IMR-90 (cell line): Measurements from ENCODE around the gene CRTAC1. TPM values are rescaled to one million over a fixed set of nuclear protein-coding genes. Genes with fewer than 3 reads are reported as not detected.

Source experiments
- ATAC-seq: fragments of 200-7000 bp; cut with Tn5 transposase; 2 replicates; pipeline ENCODE4 v1.9.1; 2020; ENCODE audit warnings: low read depth, mild to moderate bottlenecking, moderate library complexity
- BruUV-seq: library from RNA; stranded (reverse); fragments of 400-500 nt; replicated peaks from 2 replicates; lab custom pipeline; 2021; lab: Mats Ljungman, UMichigan
- CTCF ChIA-PET: fragments of 300-600 bp; formaldehyde crosslinking; extraction: SDS; loops from one replicate; lab custom pipeline; 2021; ENCODE audit warnings: antibody characterized with exemption; lab: Yijun Ruan, JAX
- POLR2A ChIA-PET: fragments of 300-600 bp; sonication (Branson Sonifier 250); formaldehyde crosslinking; loops from one replicate; lab custom pipeline; 2022; ENCODE audit warnings: antibody characterized with exemption; ENCODE audit not compliant: unreplicated experiment; lab: Charles Lee
- DNase-seq: peaks from one replicate; pipeline ENCODE4 v3.0.0; 2013
- H2AFZ ChIP-seq: replicated peaks from 2 replicates; pipeline ENCODE3; 2013; ENCODE audit warnings: low read length, mild to moderate bottlenecking; ENCODE audit not compliant: poor library complexity
- H2AK5ac ChIP-seq: 2 replicates; pipeline ENCODE4 v1.6.1; 2013; ENCODE audit warnings: low read depth, low read length, inconsistent platforms
- H2AK9ac ChIP-seq: replicated peaks from 2 replicates; pipeline ENCODE3; 2013; ENCODE audit warnings: mild to moderate bottlenecking, low read depth, low read length, moderate library complexity; ENCODE audit not compliant: poor library complexity
- H2BK120ac ChIP-seq: 2 replicates; pipeline ENCODE4 v1.6.1; 2013; ENCODE audit warnings: low read depth, low read length, inconsistent platforms
- H2BK15ac ChIP-seq: 3 replicates; pipeline ENCODE4 v1.6.1; 2013; ENCODE audit warnings: low read depth, low read length, inconsistent platforms
- H2BK20ac ChIP-seq: 2 replicates; pipeline ENCODE4 v1.6.1; 2013; ENCODE audit warnings: low read depth, mild to moderate bottlenecking, inconsistent platforms, low read length, moderate library complexity
- H2BK5ac ChIP-seq: 2 replicates; pipeline ENCODE4 v1.6.1; 2013; ENCODE audit warnings: mild to moderate bottlenecking, low read depth, low read length, inconsistent platforms; ENCODE audit not compliant: poor library complexity, severe bottlenecking
- H3K14ac ChIP-seq: replicated peaks from 2 replicates; pipeline ENCODE4 v1.6.1; 2013; ENCODE audit warnings: low read depth, low read length, inconsistent platforms
- H3K18ac ChIP-seq: 2 replicates; pipeline ENCODE4 v1.6.1; 2013; ENCODE audit warnings: low read depth, low read length, control low read depth
- H3K23ac ChIP-seq: 2 replicates; pipeline ENCODE4 v1.6.1; 2013; ENCODE audit warnings: low read depth, low read length, inconsistent platforms
- H3K27ac ChIP-seq: 2 replicates; pipeline ENCODE4 v1.5.1; 2013; ENCODE audit warnings: mild to moderate bottlenecking, control low read depth, low read length; ENCODE audit not compliant: insufficient read depth
- H3K27me3 ChIP-seq: 2 replicates; pipeline ENCODE4 v1.6.1; 2013; ENCODE audit warnings: low read length; ENCODE audit not compliant: control insufficient read depth, insufficient read depth
- H3K36me3 ChIP-seq: 2 replicates; pipeline ENCODE4 v1.6.1; 2013; ENCODE audit warnings: low read length, mixed read lengths; ENCODE audit not compliant: control insufficient read depth, insufficient read depth
- H3K4ac ChIP-seq: 2 replicates; pipeline ENCODE4 v1.6.1; 2013; ENCODE audit warnings: low read depth, low read length, inconsistent platforms
- H3K4me1 ChIP-seq: 2 replicates; pipeline ENCODE4 v1.6.1; 2013; ENCODE audit warnings: low read length, mixed read lengths; ENCODE audit not compliant: control insufficient read depth, insufficient read depth
- H3K4me2 ChIP-seq: 2 replicates; pipeline ENCODE4 v1.6.1; 2013; ENCODE audit warnings: low read depth, mild to moderate bottlenecking, control low read depth, low read length, moderate library complexity
- H3K4me3 ChIP-seq: 2 replicates; pipeline ENCODE4 v1.5.1; 2013; ENCODE audit warnings: low read depth, mild to moderate bottlenecking, control low read depth, low read length, moderate library complexity; ENCODE audit not compliant: insufficient read depth
- H3K56ac ChIP-seq: 2 replicates; pipeline ENCODE4 v1.6.1; 2013; ENCODE audit warnings: low read length, inconsistent platforms; ENCODE audit not compliant: insufficient read depth; ENCODE audit errors: extremely low read depth
- H3K79me1 ChIP-seq, 2 experiments: 2 replicates each; pipeline ENCODE4 v1.6.1; 2013; ENCODE audit warnings: low read length in 2 of 2, inconsistent platforms in 1 of 2, low read depth in 1 of 2
- H3K9ac ChIP-seq: 2 replicates; pipeline ENCODE4 v1.6.1; 2013; ENCODE audit warnings: low read depth, low read length, control low read depth
- H3K9me1 ChIP-seq: 2 replicates; pipeline ENCODE4 v1.6.1; 2013; ENCODE audit warnings: low read length, inconsistent platforms; ENCODE audit not compliant: insufficient read depth
- H3K9me3 ChIP-seq: 2 replicates; pipeline ENCODE4 v1.6.1; 2013; ENCODE audit warnings: low read length; ENCODE audit not compliant: control insufficient read depth, insufficient read depth
- H4K20me1 ChIP-seq: 2 replicates; pipeline ENCODE4 v1.6.1; 2013; ENCODE audit warnings: low read length, inconsistent platforms; ENCODE audit not compliant: insufficient read depth
- H4K5ac ChIP-seq: 2 replicates; pipeline ENCODE4 v1.6.1; 2013; ENCODE audit warnings: mild to moderate bottlenecking, low read depth, low read length, control low read depth
- H4K8ac ChIP-seq, 2 experiments: 2 replicates each; pipeline ENCODE4 v1.6.1; 2013; ENCODE audit warnings: low read depth in 2 of 2, low read length in 2 of 2, control low read depth in 1 of 2, inconsistent platforms in 1 of 2
- H4K91ac ChIP-seq: 2 replicates; pipeline ENCODE4 v1.6.1; 2013; ENCODE audit warnings: low read depth, low read length, inconsistent platforms; ENCODE audit not compliant: insufficient read depth
- BHLHE40 ChIP-seq: fragments of 150-350 bp; IDR thresholded peaks from 2 replicates; pipeline ENCODE4 v1.6.1; 2016; ENCODE audit warnings: mild to moderate bottlenecking, low read depth, low read length
- CHD1 ChIP-seq: IDR thresholded peaks from 2 replicates; pipeline ENCODE4 v1.6.1; 2012; ENCODE audit warnings: low read depth, low read length, improper control_type of control experiment
- FOS ChIP-seq: fragments of 150-350 bp; IDR thresholded peaks from 2 replicates; pipeline ENCODE4 v1.6.1; 2016; ENCODE audit warnings: low read depth, low read length
- MAZ ChIP-seq: IDR thresholded peaks from 2 replicates; pipeline ENCODE4 v1.6.1; 2012; ENCODE audit warnings: low read depth, mild to moderate bottlenecking, low read length, improper control_type of control experiment, moderate library complexity, borderline replicate concordance
- NFE2L2 ChIP-seq: fragments of 150-350 bp; IDR thresholded peaks from 2 replicates; pipeline ENCODE4 v1.6.1; 2016; ENCODE audit warnings: low read depth, mild to moderate bottlenecking, low read length
- POLR2A ChIP-seq: IDR thresholded peaks from 2 replicates; pipeline ENCODE4 v1.6.1; 2012; ENCODE audit warnings: mild to moderate bottlenecking, low read depth, low read length
- RCOR1 ChIP-seq: IDR thresholded peaks from 2 replicates; pipeline ENCODE4 v1.6.1; 2012; ENCODE audit warnings: mild to moderate bottlenecking, low read length, improper control_type of control experiment; ENCODE audit not compliant: insufficient replicate concordance
- SMC3 ChIP-seq: fragments of 150-350 bp; IDR thresholded peaks from 2 replicates; pipeline ENCODE4 v1.6.1; 2016; ENCODE audit warnings: low read depth, mild to moderate bottlenecking, antibody characterized with exemption, low read length, moderate library complexity
- WGBS, 2 experiments: methylation state at CpG; one replicate each; pipeline versions ENCODE4 v1.1.5 to v1.1.7; 2013; ENCODE audit warnings: missing lambda C conversion rate in 2 of 2; ENCODE audit not compliant: insufficient read length in 1 of 2; ENCODE audit errors: extremely low coverage in 2 of 2; 5-methylcytosine and 5-hydroxymethylcytosine counted together
- dilution Hi-C: fragments of 300-500 bp; cut with HindIII; formaldehyde crosslinking; loops from one replicate; pipeline ENCODE4 v1.14.3; 2018; ENCODE audit warnings: low sequenced_read_pairs; ENCODE audit not compliant: unreplicated experiment
- in situ Hi-C: fragments of 300-500 bp; cut with MboI; formaldehyde crosslinking; loops from 3 replicates; pipeline ENCODE4 v1.14.3; 2019; ENCODE audit warnings: low sequenced_read_pairs, inconsistent platforms, mixed read lengths
- intact Hi-C: fragments of 100-400 bp; cut with micrococcal nuclease; formaldehyde crosslinking; loops from 2 replicates; pipeline ENCODE4 v1.10.0; 2022
- polyA plus RNA-seq, 3 experiments: library from polyadenylated mRNA; depleted of rRNA; stranded (reverse); fragments of >200 nt; gene quantifications; 2 replicates each; pipeline ENCODE4 v1.2.3, GENCODE V29; 2012; ENCODE audit warnings: low replicate concordance in 1 of 3
- total RNA-seq: library from RNA; depleted of rRNA; stranded (reverse); fragments of >200 nt; gene quantifications from 2 replicates; pipeline ENCODE4 v1.2.3, GENCODE V29; 2012
- TF ChIP-seq, protein P1 (sequence below): fragments of 150-350 bp; IDR thresholded peaks from 2 replicates; pipeline ENCODE4 v1.6.1; 2017; ENCODE audit warnings: mild to moderate bottlenecking, antibody characterized with exemption, low read length, low read depth
- TF ChIP-seq, protein P2 (sequence below): fragments of 150-350 bp; IDR thresholded peaks from 2 replicates; pipeline ENCODE4 v1.6.1; 2016; ENCODE audit warnings: low read depth, mild to moderate bottlenecking, low read length, moderate library complexity, borderline replicate concordance
- TF ChIP-seq, protein P3 (sequence below): conservative IDR thresholded peaks from 2 replicates; pipeline ENCODE4 v1.5.1; 2012; ENCODE audit warnings: mild to moderate bottlenecking, low read depth, low read length, improper control_type of control experiment

The CRTAC1 gene
- total and polyA plus RNA-seq, 2 of the 4 experiments (the other 2 are of a cell fraction) = not detected

DNA sequence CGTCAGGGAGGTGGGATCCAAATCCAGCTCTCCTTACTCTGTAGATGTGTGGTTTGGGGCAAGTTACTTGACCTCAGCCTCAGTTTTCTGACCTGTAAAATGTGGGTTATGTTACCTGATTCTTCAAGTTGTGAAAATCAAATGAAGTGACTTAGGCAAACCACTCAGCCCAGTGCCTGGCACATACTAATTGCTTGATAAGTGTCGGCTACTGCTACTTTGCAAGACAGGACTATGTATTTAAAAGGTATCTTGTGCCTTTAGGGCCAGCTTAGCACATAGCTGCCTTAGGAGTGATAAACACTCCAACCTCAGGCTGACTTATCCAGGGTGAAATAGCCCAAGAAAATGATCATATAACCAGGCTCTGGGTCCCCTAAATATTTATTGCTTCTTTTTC is 137.9 kb downstream of the CRTAC1 start:
- dilution Hi-C loops = no loop called here

More for the DNA sequence above, 137.9 kb downstream of the CRTAC1 start:
- no peaks in the 10 kb centered on the region for H3K9me3 ChIP-seq
- H2BK15ac ChIP-seq = no peak overlapping the region
- no peak overlapping the region for H3K18ac ChIP-seq
- no peak overlapping the region for H3K4ac ChIP-seq
- no peaks in the 10 kb centered on the region for H3K79me1 ChIP-seq
- H3K23ac ChIP-seq = no peak overlapping the region
- H4K20me1 ChIP-seq = no peaks in the 10 kb centered on the region
- DNase-seq = no peak
- H3K27ac ChIP-seq = no peak overlapping the region
- peaks cover 3% of the 10 kb centered on the region; the same call in 1 of the 2 replicates for H3K27me3 ChIP-seq
- no TSS peak for BruUV-seq
- H2AFZ ChIP-seq = no peak overlapping the region
- whole genome bisulfite sequencing, 2 experiments = no CpG with 5 or more reads among the region's 2 CpGs
- H3K14ac ChIP-seq = no peak overlapping the region
- in situ Hi-C loops = no loop called here
- no peak overlapping the region for H4K91ac ChIP-seq
- ATAC-seq = no peak
- H3K4me3 ChIP-seq = no peak overlapping the region
- H3K4me1 ChIP-seq = peaks cover 1% of the 10 kb centered on the region; the same call in 1 of the 2 replicates
- CTCF ChIA-PET = no interaction called here
- no peak overlapping the region for H2BK20ac ChIP-seq
- intact Hi-C loops = no loop called here
- H2BK5ac ChIP-seq = no peak overlapping the region
- no peak overlapping the region for H4K8ac ChIP-seq
- H2AK9ac ChIP-seq = no peak overlapping the region
- H4K5ac ChIP-seq = no peak overlapping the region
- no peak overlapping the region for H3K4me2 ChIP-seq
- H2BK120ac ChIP-seq = no peak overlapping the region
- H3K36me3 ChIP-seq = no peaks in the 10 kb centered on the region
- H3K56ac ChIP-seq = no peak overlapping the region
- no peak overlapping the region for H2AK5ac ChIP-seq
- H3K9ac ChIP-seq = no peak overlapping the region
- TF ChIP-seq FOS (no peak), NFE2L2 (no peak), BHLHE40 (no peak), POLR2A (no peak), RCOR1 (no peak), SMC3 (no peak), CHD1 (no peak), MAZ (no peak)
- TF ChIP-seq, protein P1, sequence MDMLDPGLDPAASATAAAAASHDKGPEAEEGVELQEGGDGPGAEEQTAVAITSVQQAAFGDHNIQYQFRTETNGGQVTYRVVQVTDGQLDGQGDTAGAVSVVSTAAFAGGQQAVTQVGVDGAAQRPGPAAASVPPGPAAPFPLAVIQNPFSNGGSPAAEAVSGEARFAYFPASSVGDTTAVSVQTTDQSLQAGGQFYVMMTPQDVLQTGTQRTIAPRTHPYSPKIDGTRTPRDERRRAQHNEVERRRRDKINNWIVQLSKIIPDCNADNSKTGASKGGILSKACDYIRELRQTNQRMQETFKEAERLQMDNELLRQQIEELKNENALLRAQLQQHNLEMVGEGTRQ = no peak
- TF ChIP-seq, protein P2, sequence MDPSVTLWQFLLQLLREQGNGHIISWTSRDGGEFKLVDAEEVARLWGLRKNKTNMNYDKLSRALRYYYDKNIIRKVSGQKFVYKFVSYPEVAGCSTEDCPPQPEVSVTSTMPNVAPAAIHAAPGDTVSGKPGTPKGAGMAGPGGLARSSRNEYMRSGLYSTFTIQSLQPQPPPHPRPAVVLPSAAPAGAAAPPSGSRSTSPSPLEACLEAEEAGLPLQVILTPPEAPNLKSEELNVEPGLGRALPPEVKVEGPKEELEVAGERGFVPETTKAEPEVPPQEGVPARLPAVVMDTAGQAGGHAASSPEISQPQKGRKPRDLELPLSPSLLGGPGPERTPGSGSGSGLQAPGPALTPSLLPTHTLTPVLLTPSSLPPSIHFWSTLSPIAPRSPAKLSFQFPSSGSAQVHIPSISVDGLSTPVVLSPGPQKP = no peak
- TF ChIP-seq, protein P3, sequence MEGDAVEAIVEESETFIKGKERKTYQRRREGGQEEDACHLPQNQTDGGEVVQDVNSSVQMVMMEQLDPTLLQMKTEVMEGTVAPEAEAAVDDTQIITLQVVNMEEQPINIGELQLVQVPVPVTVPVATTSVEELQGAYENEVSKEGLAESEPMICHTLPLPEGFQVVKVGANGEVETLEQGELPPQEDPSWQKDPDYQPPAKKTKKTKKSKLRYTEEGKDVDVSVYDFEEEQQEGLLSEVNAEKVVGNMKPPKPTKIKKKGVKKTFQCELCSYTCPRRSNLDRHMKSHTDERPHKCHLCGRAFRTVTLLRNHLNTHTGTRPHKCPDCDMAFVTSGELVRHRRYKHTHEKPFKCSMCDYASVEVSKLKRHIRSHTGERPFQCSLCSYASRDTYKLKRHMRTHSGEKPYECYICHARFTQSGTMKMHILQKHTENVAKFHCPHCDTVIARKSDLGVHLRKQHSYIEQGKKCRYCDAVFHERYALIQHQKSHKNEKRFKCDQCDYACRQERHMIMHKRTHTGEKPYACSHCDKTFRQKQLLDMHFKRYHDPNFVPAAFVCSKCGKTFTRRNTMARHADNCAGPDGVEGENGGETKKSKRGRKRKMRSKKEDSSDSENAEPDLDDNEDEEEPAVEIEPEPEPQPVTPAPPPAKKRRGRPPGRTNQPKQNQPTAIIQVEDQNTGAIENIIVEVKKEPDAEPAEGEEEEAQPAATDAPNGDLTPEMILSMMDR = no peak
- POLR2A ChIA-PET = no interaction called here
- no peaks in the 10 kb centered on the region for H3K9me1 ChIP-seq
